ENCODE results near the gene TMEM63B.
A peak's percentile ranks its signal among the peaks of the same experiment; 100 is the strongest.
"Not testable (repeated sequence)": the region's sequence is repeated elsewhere in the genome, so short reads cannot be mapped to it uniquely, and the experiment has no call there.

The TMEM63B gene

DNA sequence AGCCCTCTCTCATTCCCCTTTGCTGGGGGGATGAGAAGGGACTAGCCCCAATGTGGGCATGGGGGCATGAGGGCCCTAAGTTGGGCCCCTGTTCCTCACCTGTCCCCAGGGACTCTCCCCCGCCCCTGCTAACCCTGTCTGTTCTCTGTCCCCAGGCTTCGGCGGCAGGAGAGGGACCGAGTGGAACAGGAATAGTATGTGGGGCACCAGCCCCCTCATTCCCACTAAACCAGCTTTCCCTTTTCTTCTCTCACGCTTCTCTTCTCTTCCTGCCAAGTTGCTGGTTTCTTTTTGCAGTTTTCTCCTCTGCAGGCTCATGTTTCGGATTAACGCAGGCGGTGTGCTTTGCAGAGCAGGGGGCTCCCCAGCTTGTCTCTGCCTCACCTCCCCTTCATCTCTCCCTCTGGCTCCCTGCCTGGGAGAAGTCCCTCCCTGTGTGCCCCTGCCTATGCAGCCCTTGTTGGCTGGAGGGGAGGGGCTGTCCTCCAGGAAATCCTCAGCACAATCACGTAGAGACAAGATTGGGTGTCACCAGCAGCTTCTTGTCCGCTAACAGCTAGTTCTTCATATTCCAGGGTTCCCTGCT, 7.9 kb downstream of the TMEM63B start:
- peaks cover 1% of the 10 kb centered on the region for H3K4me1 Mint-ChIP-seq (ENCODE audit: low read depth)
- H3K9me3 Mint-ChIP-seq = no peaks in the 10 kb centered on the region
- no peak for DNase-seq (ENCODE audit: low spot score)
- no peak overlapping the region for H3K4me3 Mint-ChIP-seq
- no peaks in the 10 kb centered on the region for H3K36me3 Mint-ChIP-seq (ENCODE audit: low read depth)
- no peak overlapping the region for H3K27ac Mint-ChIP-seq
- H3K27me3 Mint-ChIP-seq (ENCODE audit: low read depth) = no peaks in the 10 kb centered on the region

DNA sequence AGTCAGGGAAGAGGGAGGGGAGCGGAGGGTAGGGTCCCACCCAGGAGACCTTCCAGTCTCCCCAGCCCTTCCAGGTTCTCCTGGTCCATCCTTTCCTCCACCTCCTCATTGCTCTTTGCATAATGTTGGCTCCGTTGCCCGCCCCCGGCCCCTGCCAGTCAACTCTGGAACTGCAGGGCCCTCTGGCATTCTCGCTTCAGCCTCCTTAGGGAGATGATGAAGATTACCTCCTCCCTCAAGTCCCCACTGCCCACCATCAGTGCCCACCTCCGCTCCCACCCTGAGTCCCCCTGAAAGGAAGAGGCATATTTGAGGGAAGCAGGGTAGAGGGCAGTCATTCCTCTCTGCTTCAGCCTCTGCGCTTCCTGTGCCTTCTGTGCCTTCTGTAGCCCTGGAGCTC, 8.5 kb downstream of the TMEM63B start:
- Mint-ChIP-seq H3K4me3 (no peak overlapping the region), H3K27ac (no peak overlapping the region), H3K9me3 (no peaks in the 10 kb centered on the region), H3K36me3 (ENCODE audit: low read depth) (no peaks in the 10 kb centered on the region), H3K27me3 (ENCODE audit: low read depth) (no peaks in the 10 kb centered on the region), H3K4me1 (ENCODE audit: low read depth) (peaks cover 1% of the 10 kb centered on the region)
- DNase-seq (ENCODE audit: low spot score) = no peak

DNA sequence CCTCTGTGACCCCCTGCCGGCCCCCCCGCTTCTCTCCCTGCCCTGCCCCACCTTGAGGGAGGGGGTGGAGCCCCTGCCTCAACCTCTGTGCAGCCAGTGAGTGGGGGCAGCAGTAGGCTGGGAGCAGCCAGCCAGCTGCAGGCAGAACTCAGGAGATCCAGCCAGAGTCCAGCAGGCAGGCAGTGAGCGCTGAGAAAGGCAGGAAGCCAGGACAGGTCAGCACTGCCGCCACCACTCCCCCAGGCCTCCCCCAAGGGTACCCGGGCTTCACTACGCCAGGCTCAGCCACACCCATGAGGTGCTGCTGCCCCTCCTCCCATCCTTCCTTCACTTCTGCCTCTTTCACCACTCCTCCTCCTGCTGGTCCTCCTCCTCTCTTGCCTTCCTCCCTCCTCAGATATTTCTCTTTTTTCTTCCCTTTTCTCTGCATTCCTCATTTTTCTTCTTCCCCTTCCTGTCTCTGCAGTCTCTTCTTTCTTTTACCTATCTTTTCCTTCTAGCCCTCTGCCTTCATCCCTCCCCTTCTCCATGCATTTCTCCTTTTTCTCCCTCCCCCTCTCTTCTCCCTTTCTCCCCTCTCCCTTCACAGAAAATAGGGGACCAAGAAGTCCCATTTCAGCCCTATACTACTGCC, 11.5 kb downstream of the TMEM63B start:
- Mint-ChIP-seq H3K4me3 (no peak overlapping the region), H3K4me1 (ENCODE audit: low read depth) (no peaks in the 10 kb centered on the region), H3K27ac (no peak overlapping the region), H3K9me3 (no peaks in the 10 kb centered on the region), H3K36me3 (ENCODE audit: low read depth) (no peaks in the 10 kb centered on the region), H3K27me3 (ENCODE audit: low read depth) (no peaks in the 10 kb centered on the region)
- no peak for DNase-seq (ENCODE audit: low spot score)

DNA sequence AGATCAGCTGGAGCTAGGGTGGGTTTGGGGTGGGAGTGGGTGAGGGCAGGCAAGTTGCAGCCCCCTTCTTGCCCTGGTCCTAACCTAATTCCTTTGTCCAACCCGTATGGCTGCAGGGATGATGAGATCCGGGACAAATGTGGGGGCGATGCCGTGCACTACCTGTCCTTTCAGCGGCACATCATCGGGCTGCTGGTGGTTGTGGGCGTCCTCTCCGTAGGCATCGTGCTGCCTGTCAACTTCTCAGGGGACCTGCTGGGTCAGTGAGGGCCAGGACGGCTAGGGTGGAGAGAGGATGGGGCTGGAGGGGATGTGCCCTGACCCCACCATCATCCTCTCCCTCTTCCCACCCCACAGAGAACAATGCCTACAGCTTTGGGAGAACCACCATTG, 12.0 kb downstream of the TMEM63B start:
- H3K36me3 Mint-ChIP-seq (ENCODE audit: low read depth) = no peaks in the 10 kb centered on the region

DNA sequence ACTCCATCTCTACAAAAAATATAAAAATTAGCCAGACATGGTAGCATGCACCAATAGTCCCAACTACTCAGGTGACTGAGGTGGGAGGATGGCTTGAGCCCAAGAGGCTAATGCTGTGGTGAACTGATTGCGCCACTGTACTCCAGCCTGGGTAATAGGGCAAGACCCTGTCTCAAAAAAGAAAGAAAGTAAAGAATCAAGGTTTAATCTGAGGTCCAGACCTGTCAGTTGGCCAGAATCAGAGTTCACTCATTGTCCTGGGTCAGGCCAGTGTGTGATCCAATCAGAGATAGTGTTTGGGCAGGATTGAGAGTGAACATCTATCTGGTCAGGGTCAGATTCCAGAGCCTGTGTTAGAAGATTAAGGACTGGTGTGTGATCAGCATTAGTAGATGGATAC, 15.5 kb downstream of the TMEM63B start:
- DNase-seq (ENCODE audit: low spot score) = no peak
- Mint-ChIP-seq H3K36me3 (ENCODE audit: low read depth) (no peaks in the 10 kb centered on the region), H3K27me3 (ENCODE audit: low read depth) (no peaks in the 10 kb centered on the region), H3K4me3 (no peak overlapping the region), H3K9me3 (no peaks in the 10 kb centered on the region), H3K27ac (no peak overlapping the region), H3K4me1 (ENCODE audit: low read depth) (no peaks in the 10 kb centered on the region)

More for the DNA sequence above, 12.0 kb downstream of the TMEM63B start:
- Mint-ChIP-seq H3K27ac (no peak overlapping the region), H3K4me1 (ENCODE audit: low read depth) (no peaks in the 10 kb centered on the region), H3K9me3 (no peaks in the 10 kb centered on the region), H3K27me3 (ENCODE audit: low read depth) (no peaks in the 10 kb centered on the region), H3K4me3 (no peak overlapping the region)
- no peak for DNase-seq (ENCODE audit: low spot score)

DNA sequence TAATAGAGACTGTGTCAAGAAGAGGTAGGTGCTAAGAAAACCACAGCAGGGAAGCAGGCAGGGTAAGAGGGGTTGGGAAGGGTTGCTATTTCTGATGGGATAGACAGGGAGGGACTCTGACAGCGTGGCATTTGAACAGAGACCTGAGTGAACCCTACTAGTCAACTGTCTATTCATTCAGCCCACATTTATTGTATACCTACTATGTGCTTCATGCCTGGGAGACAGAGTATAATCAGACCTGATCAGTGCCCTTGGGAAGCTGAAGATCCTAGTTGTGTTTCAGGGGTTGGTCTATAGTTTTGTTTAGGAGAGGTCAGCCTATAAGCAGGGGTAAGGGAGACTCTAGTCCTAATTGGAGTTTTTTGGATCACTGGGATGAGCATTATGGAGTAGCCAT, 16.4 kb downstream of the TMEM63B start:
- Mint-ChIP-seq H3K27me3 (ENCODE audit: low read depth) (no peaks in the 10 kb centered on the region), H3K4me1 (ENCODE audit: low read depth) (no peaks in the 10 kb centered on the region), H3K9me3 (no peaks in the 10 kb centered on the region), H3K27ac (no peak overlapping the region), H3K4me3 (no peak overlapping the region), H3K36me3 (ENCODE audit: low read depth) (peaks cover under 1% of the 10 kb centered on the region)
- no peak for DNase-seq (ENCODE audit: low spot score)

DNA sequence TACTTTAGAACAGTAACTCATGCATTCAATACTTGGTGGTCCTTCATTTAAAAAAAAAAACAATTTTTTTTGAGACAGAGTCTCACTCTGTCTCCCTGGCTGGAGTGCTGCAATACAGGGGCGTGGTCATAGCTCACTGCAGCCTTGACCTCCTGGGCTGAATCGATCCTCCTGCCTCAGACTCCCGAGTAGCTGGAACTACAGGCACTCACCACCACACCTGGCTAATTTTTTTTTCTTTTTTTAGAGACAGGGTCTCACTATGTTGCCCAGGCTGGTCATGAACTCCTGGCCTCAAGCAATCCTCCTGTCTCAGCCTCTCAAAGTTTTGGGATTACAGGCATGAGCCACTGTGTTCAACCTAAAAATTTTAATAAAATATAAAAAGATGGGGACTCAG, 17.2 kb downstream of the TMEM63B start:
- not testable (repeated sequence) for H3K27me3 Mint-ChIP-seq (ENCODE audit: low read depth); H3K36me3 Mint-ChIP-seq (ENCODE audit: low read depth); H3K9me3 Mint-ChIP-seq; H3K27ac Mint-ChIP-seq; H3K4me3 Mint-ChIP-seq; DNase-seq (ENCODE audit: low spot score); H3K4me1 Mint-ChIP-seq (ENCODE audit: low read depth)

DNA sequence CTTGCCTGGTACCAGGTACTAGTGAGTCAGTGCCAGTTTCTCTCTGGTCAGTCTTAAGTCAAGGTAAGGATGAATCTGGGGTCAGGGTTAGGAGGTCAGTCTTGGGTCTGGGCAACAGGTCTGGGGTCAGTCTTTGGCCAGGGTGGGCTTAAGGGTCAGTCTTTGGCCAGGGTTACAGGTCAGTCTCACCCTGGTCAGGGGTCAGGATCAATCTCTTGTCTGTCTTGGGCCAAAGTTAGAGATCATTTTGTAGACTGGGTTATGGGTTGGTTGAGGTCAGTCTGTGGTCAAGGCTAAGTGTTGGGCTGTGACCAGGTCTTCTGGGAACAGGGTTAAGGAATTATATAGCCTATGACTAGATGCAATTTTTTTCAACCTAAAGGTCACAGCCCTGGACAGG, 18.5 kb downstream of the TMEM63B start:
- Mint-ChIP-seq H3K27ac (no peak overlapping the region), H3K36me3 (ENCODE audit: low read depth) (peaks cover 1% of the 10 kb centered on the region), H3K27me3 (ENCODE audit: low read depth) (no peaks in the 10 kb centered on the region)

DNA sequence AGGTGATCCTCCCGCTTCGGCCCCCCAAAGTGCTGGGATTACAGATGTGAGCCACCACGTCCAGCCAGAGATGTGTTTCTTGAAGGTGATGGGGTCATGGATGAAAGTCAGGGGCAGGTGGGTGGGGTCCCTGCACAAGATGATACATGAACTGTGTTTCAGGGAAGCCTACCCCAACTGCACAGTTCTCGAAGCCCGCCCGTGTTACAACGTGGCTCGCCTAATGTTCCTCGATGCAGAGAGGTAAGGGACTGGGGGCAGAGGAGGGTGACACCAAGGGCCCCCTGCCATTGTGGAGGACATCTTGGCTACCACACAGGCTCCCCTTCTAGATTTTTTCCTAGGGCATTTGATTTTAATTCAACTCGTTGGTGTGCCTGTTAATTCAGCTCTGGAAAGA, 19.3 kb downstream of the TMEM63B start:
- Mint-ChIP-seq H3K4me3 (no peak overlapping the region), H3K9me3 (no peaks in the 10 kb centered on the region), H3K4me1 (ENCODE audit: low read depth) (peaks cover 3% of the 10 kb centered on the region), H3K27ac (no peak overlapping the region), H3K36me3 (ENCODE audit: low read depth) (peaks cover 1% of the 10 kb centered on the region), H3K27me3 (ENCODE audit: low read depth) (no peaks in the 10 kb centered on the region)
- no peak for DNase-seq (ENCODE audit: low spot score)

More for the DNA sequence above, 18.5 kb downstream of the TMEM63B start:
- Mint-ChIP-seq H3K4me1 (ENCODE audit: low read depth) (no peaks in the 10 kb centered on the region), H3K9me3 (no peaks in the 10 kb centered on the region), H3K4me3 (no peak overlapping the region)
- no peak for DNase-seq (ENCODE audit: low spot score)

DNA sequence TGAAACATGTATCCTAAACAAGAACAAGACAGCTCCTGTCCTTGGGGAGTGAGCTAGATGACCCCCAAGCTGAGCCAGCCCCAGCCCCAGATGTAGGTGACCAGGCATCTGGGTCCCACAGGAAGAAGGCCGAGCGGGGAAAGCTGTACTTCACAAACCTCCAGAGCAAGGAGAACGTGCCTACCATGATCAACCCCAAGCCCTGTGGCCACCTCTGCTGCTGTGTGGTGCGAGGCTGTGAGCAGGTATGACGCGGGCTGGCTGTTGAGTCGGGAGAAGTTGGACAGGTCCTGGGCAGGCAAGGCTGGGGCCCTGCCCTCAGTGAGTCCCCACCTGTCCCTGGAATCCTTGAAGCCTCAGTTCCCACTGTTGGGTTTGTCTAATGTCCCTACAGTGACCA, 19.9 kb downstream of the TMEM63B start:
- H3K36me3 Mint-ChIP-seq (ENCODE audit: low read depth) = peaks cover 1% of the 10 kb centered on the region
- H3K4me3 Mint-ChIP-seq = no peak overlapping the region
- H3K27me3 Mint-ChIP-seq (ENCODE audit: low read depth) = no peaks in the 10 kb centered on the region
- H3K9me3 Mint-ChIP-seq = no peaks in the 10 kb centered on the region
- no peak for DNase-seq (ENCODE audit: low spot score)
- H3K27ac Mint-ChIP-seq = no peak overlapping the region
- H3K4me1 Mint-ChIP-seq (ENCODE audit: low read depth) = peaks cover 3% of the 10 kb centered on the region

DNA sequence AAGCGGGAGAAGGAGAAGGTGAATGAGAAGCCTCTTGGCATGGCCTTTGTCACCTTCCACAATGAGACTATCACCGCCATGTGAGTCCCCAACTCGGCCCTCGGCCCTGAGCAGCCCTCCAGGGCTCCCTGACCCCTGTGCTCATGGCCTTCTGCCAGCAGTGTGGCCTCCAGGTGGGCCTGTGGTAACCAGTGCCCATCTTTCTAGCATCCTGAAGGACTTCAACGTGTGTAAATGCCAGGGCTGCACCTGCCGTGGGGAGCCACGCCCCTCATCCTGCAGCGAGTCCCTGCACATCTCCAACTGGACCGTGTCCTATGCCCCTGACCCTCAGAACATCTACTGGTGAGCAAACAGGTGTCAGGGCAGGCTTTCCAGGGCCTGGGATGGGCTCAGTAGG, 21.0 kb downstream of the TMEM63B start:
- H3K27ac Mint-ChIP-seq = no peak overlapping the region
- H3K9me3 Mint-ChIP-seq = no peaks in the 10 kb centered on the region
- peaks cover 1% of the 10 kb centered on the region for H3K36me3 Mint-ChIP-seq (ENCODE audit: low read depth)
- H3K4me3 Mint-ChIP-seq = no peak overlapping the region
- no peak for DNase-seq (ENCODE audit: low spot score)
- peaks cover 3% of the 10 kb centered on the region for H3K4me1 Mint-ChIP-seq (ENCODE audit: low read depth)
- no peaks in the 10 kb centered on the region for H3K27me3 Mint-ChIP-seq (ENCODE audit: low read depth)

DNA sequence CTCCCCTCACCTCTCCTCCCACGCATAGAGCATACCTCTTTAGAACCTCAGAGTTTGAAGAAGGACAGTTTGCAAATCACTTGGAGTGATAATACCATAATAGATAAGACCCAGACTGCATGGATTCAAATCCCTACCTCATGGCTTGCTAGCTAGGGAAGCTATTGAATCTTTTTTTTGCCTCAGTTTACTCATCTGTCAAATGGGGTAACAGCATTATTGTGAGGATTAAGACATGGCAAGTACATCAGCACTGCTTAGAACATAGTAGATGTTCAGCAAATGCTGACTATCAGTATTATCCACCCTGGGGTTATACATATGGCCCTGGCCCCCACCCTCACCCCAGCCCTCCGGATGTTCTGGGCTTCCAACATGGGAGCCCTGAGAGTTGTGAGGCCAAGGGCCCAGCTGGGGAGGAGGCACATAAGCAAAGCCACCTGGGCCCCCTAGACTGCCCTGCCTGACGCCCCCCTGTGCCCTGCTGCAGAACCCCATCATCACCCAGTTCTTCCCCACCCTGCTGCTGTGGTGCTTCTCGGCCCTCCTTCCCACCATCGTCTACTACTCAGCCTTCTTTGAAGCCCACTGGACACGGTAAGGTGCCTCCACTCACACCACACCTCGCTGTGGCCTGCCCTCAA, 22.1 kb downstream of the TMEM63B start:
- Mint-ChIP-seq H3K27me3 (ENCODE audit: low read depth) (no peaks in the 10 kb centered on the region), H3K9me3 (no peaks in the 10 kb centered on the region), H3K36me3 (ENCODE audit: low read depth) (peaks cover 1% of the 10 kb centered on the region), H3K4me3 (no peak overlapping the region), H3K27ac (no peak overlapping the region), H3K4me1 (ENCODE audit: low read depth) (peaks cover 4% of the 10 kb centered on the region)
- DNase-seq (ENCODE audit: low spot score) = no peak

DNA sequence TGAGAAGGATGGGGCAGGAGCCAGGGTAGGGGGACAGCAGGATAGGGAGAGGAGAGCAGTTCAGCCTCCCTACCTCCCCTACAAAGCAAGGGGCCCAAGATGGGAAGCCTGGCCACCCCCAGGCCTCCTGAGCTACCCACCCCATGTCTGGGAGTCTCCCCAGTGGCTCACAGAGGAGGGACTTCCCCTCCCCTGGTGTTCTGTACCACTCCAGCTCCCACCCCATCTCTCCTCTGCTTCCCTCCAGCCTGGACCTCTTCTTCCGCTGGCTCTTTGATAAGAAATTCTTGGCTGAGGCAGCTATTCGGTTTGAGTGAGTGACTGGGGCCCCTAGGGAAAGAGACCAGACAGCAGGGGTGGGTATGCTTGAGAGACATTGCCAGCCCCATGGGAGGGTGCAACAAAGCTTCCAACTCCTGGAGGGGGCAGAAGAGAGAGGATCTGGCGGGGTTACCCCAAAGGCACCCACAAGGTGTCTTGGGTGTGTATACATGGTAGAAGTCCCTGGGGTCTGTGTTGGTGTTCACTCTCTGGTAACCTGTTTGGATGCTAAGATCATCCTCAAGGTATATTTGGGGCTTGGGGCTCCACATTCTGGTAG, 23.1 kb downstream of the TMEM63B start:
- peaks cover 1% of the 10 kb centered on the region for H3K36me3 Mint-ChIP-seq (ENCODE audit: low read depth)

DNA sequence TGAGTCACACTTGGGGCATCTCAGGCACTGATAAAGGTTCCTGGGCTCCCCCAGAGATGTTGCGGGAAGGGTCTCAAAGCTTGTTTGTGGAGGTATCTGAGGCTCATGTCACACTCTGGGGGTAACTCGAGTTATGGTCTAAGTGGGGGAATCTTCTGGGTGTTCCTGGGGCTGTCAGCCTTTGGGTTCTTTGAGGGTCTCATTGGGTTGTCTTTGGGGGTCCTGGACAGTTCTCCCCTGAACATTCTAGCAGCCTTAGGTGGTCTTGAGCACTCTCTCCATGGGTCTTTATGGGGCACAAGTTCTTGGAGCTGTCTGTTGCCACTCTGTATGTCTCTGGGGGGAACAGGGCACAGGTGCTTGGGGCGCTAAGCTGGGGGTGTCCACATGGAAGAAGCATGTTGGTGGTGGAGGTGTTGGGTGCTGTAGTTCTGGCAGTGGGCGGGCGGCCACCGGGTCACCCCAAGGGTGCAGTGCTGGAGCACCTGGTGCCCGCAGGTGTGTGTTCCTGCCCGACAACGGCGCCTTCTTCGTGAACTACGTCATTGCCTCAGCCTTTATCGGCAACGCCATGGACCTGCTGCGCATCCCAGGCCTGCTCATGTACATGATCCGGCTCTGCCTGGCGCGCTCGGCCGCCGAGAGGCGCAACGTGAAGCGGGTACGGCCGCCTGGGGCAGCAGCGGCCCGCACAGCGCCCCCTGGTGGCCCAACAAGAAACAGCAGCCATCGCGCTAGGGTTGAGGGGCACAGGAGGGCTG, 24.2 kb downstream of the TMEM63B start:
- Mint-ChIP-seq H3K4me1 (ENCODE audit: low read depth) (peaks cover 5% of the 10 kb centered on the region), H3K9me3 (no peaks in the 10 kb centered on the region), H3K4me3 (no peak overlapping the region), H3K27ac (no peak overlapping the region), H3K27me3 (ENCODE audit: low read depth) (no peaks in the 10 kb centered on the region), H3K36me3 (ENCODE audit: low read depth) (peaks cover 1% of the 10 kb centered on the region)
- DNase-seq (ENCODE audit: low spot score) = peak; percentile 76

More for the DNA sequence above, 23.1 kb downstream of the TMEM63B start:
- H3K4me3 Mint-ChIP-seq = no peak overlapping the region
- no peak overlapping the region for H3K27ac Mint-ChIP-seq
- peaks cover 5% of the 10 kb centered on the region for H3K4me1 Mint-ChIP-seq (ENCODE audit: low read depth)
- no peaks in the 10 kb centered on the region for H3K9me3 Mint-ChIP-seq
- no peak for DNase-seq (ENCODE audit: low spot score)
- no peaks in the 10 kb centered on the region for H3K27me3 Mint-ChIP-seq (ENCODE audit: low read depth)

Measured in T-helper 2 cell treated with Interferon-gamma antibody and Interleukin-4, amounts not matched to agents 5 μg/mL and 100 μg/mL, for 36 hours (primary cell).